OCI-LY7 (cell line): Measurements from ENCODE around the gene SWAP70. TPM values are rescaled to one million over a fixed set of nuclear protein-coding genes. Genes with fewer than 3 reads are reported as not detected.

Source experiments
- BruUV-seq: library from RNA; stranded (reverse); fragments of 400-500 nt; replicated peaks from 2 replicates; lab custom pipeline; 2021; lab: Mats Ljungman, UMichigan
- CTCF ChIA-PET: fragments of 300-600 bp; sonication (Branson Sonifier 250); formaldehyde crosslinking; loops from one replicate; lab custom pipeline; 2022; ENCODE audit warnings: antibody characterized with exemption; ENCODE audit not compliant: unreplicated experiment; lab: Charles Lee
- POLR2A ChIA-PET: fragments of 300-600 bp; sonication (Branson Sonifier 250); formaldehyde crosslinking; loops from one replicate; lab custom pipeline; 2022; ENCODE audit warnings: antibody characterized with exemption; lab: Charles Lee
- DNase-seq: peaks from one replicate; pipeline ENCODE4 v3.0.0-alpha.2; 2015; ENCODE audit warnings: low spot score
- H2AFZ ChIP-seq: fragments of 200-600 bp; sonication (generic), shearing (Covaris generic); 2 replicates; pipeline ENCODE4 v1.6.1; 2014; ENCODE audit warnings: mild to moderate bottlenecking, antibody characterized with exemption, low read length, moderate library complexity
- H3K27ac ChIP-seq: fragments of 200-600 bp; sonication (generic); 2 replicates; pipeline ENCODE4 v1.5.1; 2014; ENCODE audit warnings: mixed run types, low read depth, mild to moderate bottlenecking, moderate library complexity, low read length, inconsistent platforms; ENCODE audit not compliant: poor library complexity, severe bottlenecking
- H3K36me3 ChIP-seq: fragments of 200-600 bp; sonication (generic); 2 replicates; pipeline ENCODE4 v1.6.1; 2014; ENCODE audit warnings: mild to moderate bottlenecking, antibody characterized with exemption, low read length, moderate library complexity, mixed read lengths; ENCODE audit not compliant: insufficient read depth
- H3K4me1 ChIP-seq: fragments of 200-600 bp; sonication (generic); 2 replicates; pipeline ENCODE4 v1.5.1; 2014; ENCODE audit warnings: mild to moderate bottlenecking, low read length; ENCODE audit not compliant: insufficient read depth, poor library complexity, severe bottlenecking
- H3K4me2 ChIP-seq: fragments of 200-600 bp; sonication (generic); 2 replicates; pipeline ENCODE4 v1.6.1; 2014; ENCODE audit warnings: mild to moderate bottlenecking, low read length
- H3K4me3 ChIP-seq: fragments of 200-600 bp; sonication (generic); 2 replicates; pipeline ENCODE4 v1.5.1; 2014; ENCODE audit warnings: mild to moderate bottlenecking, low read depth, low read length; ENCODE audit not compliant: poor library complexity, severe bottlenecking
- H3K79me2 ChIP-seq: fragments of 200-600 bp; sonication (generic); 2 replicates; pipeline ENCODE4 v1.6.1; 2016; ENCODE audit warnings: low read depth, mild to moderate bottlenecking, low read length, moderate library complexity, mixed read lengths; ENCODE audit not compliant: insufficient read depth
- H3K9me2 ChIP-seq: fragments of 200-600 bp; sonication (generic); 2 replicates; pipeline ENCODE4 v1.6.1; 2016; ENCODE audit warnings: mild to moderate bottlenecking, low read length, mixed read lengths; ENCODE audit not compliant: insufficient read depth
- H3K9me3 ChIP-seq: fragments of 200-600 bp; sonication (generic); 2 replicates; pipeline ENCODE4 v1.6.1; 2014; ENCODE audit warnings: mild to moderate bottlenecking, mixed run types, low read length, mixed read lengths
- H4K20me1 ChIP-seq: fragments of 200-600 bp; sonication (generic); 2 replicates; pipeline ENCODE4 v1.6.1; 2014; ENCODE audit warnings: mild to moderate bottlenecking, antibody characterized with exemption, low read length, moderate library complexity, mixed read lengths; ENCODE audit not compliant: insufficient read depth
- CTCF ChIP-seq: fragments of 200-600 bp; sonication (generic); conservative IDR thresholded peaks from 2 replicates; pipeline ENCODE4 v1.5.1; 2014; ENCODE audit warnings: mild to moderate bottlenecking, antibody characterized with exemption, low read length, moderate library complexity, mixed read lengths
- EZH2phosphoT487 ChIP-seq: fragments of 200-600 bp; sonication (generic); IDR thresholded peaks from 2 replicates; pipeline ENCODE4 v1.6.1; 2018; ENCODE audit warnings: low read depth, borderline replicate concordance, mild to moderate bottlenecking, mixed run types, antibody characterized with exemption, low read length, moderate library complexity, mixed read lengths
- intact Hi-C: fragments of 100-400 bp; cut with micrococcal nuclease; formaldehyde crosslinking; loops from one replicate; pipeline ENCODE4 v1.10.0; 2022; ENCODE audit not compliant: unreplicated experiment
- total RNA-seq, 2 experiments: library from RNA; depleted of rRNA in 1 of 2; stranded (reverse); fragments of >200 nt in 1 of 2; shearing (Covaris generic) in 1 of 2; gene quantifications; 2 replicates each; pipeline ENCODE4 v1.2.3, GENCODE V29; 2014 to 2022

SWAP70 gene
- total RNA-seq, 2 experiments from 2014 or later, result 37.5 to 110 TPM

GRCh38 chr11:9753021-9753420, 89.1 kb downstream of the SWAP70 start:
- CTCF ChIA-PET, result no interaction called here
- Histone ChIP-seq H3K79me2 (peaks cover 2% of the 10 kb centered on the region; the same call in 1 of the 2 replicates), H3K4me3 (no peak overlapping the region), H3K9me2 (no peaks in the 10 kb centered on the region), H3K4me2 (no peak overlapping the region), H3K4me1 (peaks cover 75% of the 10 kb centered on the region), H4K20me1 (no peaks in the 10 kb centered on the region), H3K9me3 (no peaks in the 10 kb centered on the region), H3K27ac (peak overlapping the region; percentile 66), H3K36me3 (peaks cover 49% of the 10 kb centered on the region), H2AFZ (no peak overlapping the region)
- no peak for DNase-seq
- TF ChIP-seq EZH2phosphoT487, result no peak
- TF ChIP-seq CTCF, result no peak
- intact Hi-C loops, result loop anchor here (10.0 kb wide), 2 partner anchors 702 to 838 kb away; partner anchors contain the start of genes AKIP1 and AMPD3
- POLR2A ChIA-PET, result interaction anchor here (0.5 to 1.4 kb wide), 3 partner anchors 88 to 181 kb away, joined by 3 read pairs; no protein-coding TSS in a partner anchor
- BruUV-seq, result no TSS peak

- Histone ChIP-seq H3K9me3 (no peaks in the 10 kb centered on the region), H3K4me1 (peaks cover 72% of the 10 kb centered on the region), H3K9me2 (no peaks in the 10 kb centered on the region), H3K4me2 (peak overlapping the region; percentile 78), H2AFZ (no peak overlapping the region), H3K27ac (peak overlapping the region; percentile 66), H3K79me2 (no peaks in the 10 kb centered on the region), H4K20me1 (no peaks in the 10 kb centered on the region), H3K36me3 (peaks cover 39% of the 10 kb centered on the region), H3K4me3 (no peak overlapping the region)
- CTCF ChIA-PET, result no interaction called here
- peak; percentile 63 for DNase-seq
- intact Hi-C loops, result loop anchor here (10.0 kb wide), 2 partner anchors 701 to 839 kb away; partner anchors contain the start of genes AKIP1 and AMPD3
- POLR2A ChIA-PET, result interaction anchor here (0.5 to 2.4 kb wide), 8 partner anchors 48 to 182 kb away, joined by 3 to 10 read pairs (median 4); no protein-coding TSS in a partner anchor
- no peak for TF ChIP-seq EZH2phosphoT487
- 0 out of 2 replicates have a peak, but pooled peaks have one; percentile 6 for TF ChIP-seq CTCF
- BruUV-seq, result no TSS peak
Measured at GRCh38 chr11:9754010-9754471, 90.2 kb downstream of the SWAP70 start.

- Histone ChIP-seq H3K4me2 (peak overlapping the region; percentile 78), H2AFZ (no peak overlapping the region), H3K4me1 (peaks cover 88% of the 10 kb centered on the region), H3K4me3 (no peak overlapping the region), H3K36me3 (peaks cover 25% of the 10 kb centered on the region), H3K79me2 (no peaks in the 10 kb centered on the region), H4K20me1 (no peaks in the 10 kb centered on the region), H3K9me3 (no peaks in the 10 kb centered on the region), H3K27ac (peak overlapping the region; percentile 66), H3K9me2 (no peaks in the 10 kb centered on the region)
- intact Hi-C loops, result loop anchor here (10.0 kb wide), 2 partner anchors 699 to 841 kb away; partner anchors contain the start of genes AKIP1 and AMPD3
- no TSS peak for BruUV-seq
- no peak for DNase-seq
- TF ChIP-seq CTCF (no peak), EZH2phosphoT487 (no peak)
- POLR2A ChIA-PET, result interaction anchor here (0.5 to 2.5 kb wide), 11 partner anchors 18 to 281 kb away, joined by 3 to 10 read pairs (median 4); no protein-coding TSS in a partner anchor
- CTCF ChIA-PET, result no interaction called here
Measured at GRCh38 chr11:9755561-9756185, 91.8 kb downstream of the SWAP70 start.
